Hematopoietic multipotent progenitor cell (in vitro differentiated cells): ENCODE results near the gene NBL1. TPM values are rescaled to one million over a fixed set of nuclear protein-coding genes. Genes with fewer than 3 reads are reported as not detected.

Experiments used
- DNase-seq, 3 donors: peaks; one replicate each; pipeline ENCODE4 v3.0.0-alpha.2; 2011 to 2015; ENCODE audit warnings: low read depth in 2 of 3, low spot score in 2 of 3
- total RNA-seq: library from RNA; depleted of rRNA; stranded (reverse); fragments of >200 nt; gene quantifications from one replicate; pipeline ENCODE4 v1.2.3, GENCODE V29; 2012

NBL1 gene
- total RNA-seq, result 39.3 TPM

GRCh38 chr1:19643602-19644394 lies at the start of gene NBL1:
Gene NBL1 (plus strand): TSS chr1:19644311. CDS start chr1:19655031, 10,720 bp downstream.
- peak in 2 of 3 donors; percentile 72 for DNase-seq

GRCh38 chr1:19596065-19596713 lies 47.9 kb upstream of the NBL1 start:
- DNase-seq, result no peak

GRCh38 chr1:19596714-19597495 lies 47.2 kb upstream of the NBL1 start:
- DNase-seq, result peak; percentile 97 to 99 (median 99)

- DNase-seq, result peak; percentile 69 to 85 (median 71)
Measured at GRCh38 chr1:19597496-19598309, 46.4 kb upstream of the NBL1 start.

- no peak for DNase-seq
Measured at GRCh38 chr1:19599810-19600209, 44.3 kb upstream of the NBL1 start.

- DNase-seq, result no peak
Measured at GRCh38 chr1:19602486-19602885, 41.6 kb upstream of the NBL1 start.

- no peak for DNase-seq
Measured at GRCh38 chr1:19605967-19606366, 38.1 kb upstream of the NBL1 start.

- no peak for DNase-seq
Measured at GRCh38 chr1:19606817-19607642, 37.1 kb upstream of the NBL1 start.

- no peak for DNase-seq
Measured at GRCh38 chr1:19608232-19608631, 35.9 kb upstream of the NBL1 start.

- no peak for DNase-seq
Measured at GRCh38 chr1:19610282-19610981, 33.7 kb upstream of the NBL1 start.

GRCh38 chr1:19612530-19612929 lies 31.6 kb upstream of the NBL1 start:
- no peak for DNase-seq

- peak in 1 of 3 donors; percentile 43 for DNase-seq
Measured at GRCh38 chr1:19613171-19613703, 30.9 kb upstream of the NBL1 start.

GRCh38 chr1:19615438-19615837 lies 28.7 kb upstream of the NBL1 start:
- DNase-seq, result no peak

- DNase-seq, result no peak
Measured at GRCh38 chr1:19616489-19616888, 27.6 kb upstream of the NBL1 start.

GRCh38 chr1:19617376-19617775 lies 26.7 kb upstream of the NBL1 start:
- no peak for DNase-seq

GRCh38 chr1:19618428-19618827 lies 25.7 kb upstream of the NBL1 start:
- DNase-seq, result no peak

- no peak for DNase-seq
Measured at GRCh38 chr1:19619697-19620384, 24.3 kb upstream of the NBL1 start.

GRCh38 chr1:19620786-19621185 lies 23.3 kb upstream of the NBL1 start:
- DNase-seq, result no peak
